Neuronal stem cell (in vitro differentiated cells): ENCODE measurements around the gene NT5DC1.

Experiments
- DNase-seq: peaks from one replicate; pipeline ENCODE4 v3.0.0-alpha.2; 2013; ENCODE audit warnings: low spot score
- H2AFZ ChIP-seq: one replicate; pipeline ENCODE4 v1.6.1; 2013; ENCODE audit warnings: mild to moderate bottlenecking, low read length, inconsistent platforms
- H2AK5ac ChIP-seq: 2 replicates; pipeline ENCODE4 v1.6.1; 2013; ENCODE audit warnings: low read depth, mild to moderate bottlenecking, inconsistent platforms, low read length, moderate library complexity, mixed read lengths
- H2BK120ac ChIP-seq: 2 replicates; pipeline ENCODE4 v1.6.1; 2013; ENCODE audit warnings: low read depth, mild to moderate bottlenecking, inconsistent platforms, low read length, moderate library complexity, mixed read lengths
- H2BK12ac ChIP-seq: one replicate; pipeline ENCODE4 v1.6.1; 2013; ENCODE audit warnings: low read length, inconsistent platforms
- H2BK15ac ChIP-seq: 2 replicates; pipeline ENCODE4 v1.6.1; 2013; ENCODE audit warnings: mild to moderate bottlenecking, low read length, inconsistent platforms, mixed read lengths
- H2BK5ac ChIP-seq: one replicate; pipeline ENCODE4 v1.6.1; 2013; ENCODE audit warnings: inconsistent platforms, mild to moderate bottlenecking, low read length, moderate library complexity
- H3K14ac ChIP-seq: one replicate; pipeline ENCODE4 v1.6.1; 2013; ENCODE audit warnings: low read length, inconsistent platforms
- H3K18ac ChIP-seq: 2 replicates; pipeline ENCODE4 v1.6.1; 2013; ENCODE audit warnings: low read length, inconsistent platforms
- H3K23ac ChIP-seq: 2 replicates; pipeline ENCODE4 v1.6.1; 2013; ENCODE audit warnings: low read depth, mild to moderate bottlenecking, mixed read lengths, low read length, inconsistent platforms; ENCODE audit not compliant: poor library complexity
- H3K27ac ChIP-seq: replicated peaks from 3 replicates; pipeline ENCODE4 v1.5.1; 2013; ENCODE audit warnings: low read length, inconsistent platforms
- H3K27me3 ChIP-seq, 3 experiments: 2 replicates each; pipeline ENCODE4 v1.6.1; 2013; ENCODE audit warnings: low read length in 3 of 3, mild to moderate bottlenecking in 2 of 3, inconsistent platforms in 1 of 3, low read depth in 1 of 3, mixed read lengths in 1 of 3, moderate library complexity in 1 of 3; ENCODE audit not compliant: control insufficient read depth in 3 of 3, insufficient read depth in 3 of 3
- H3K36me3 ChIP-seq, 2 donors: replicated peaks in 1 of 2; 2 replicates each; pipeline ENCODE4 v1.6.1; 2013; ENCODE audit warnings: low read length in 2 of 2; ENCODE audit not compliant: control insufficient read depth in 2 of 2, insufficient read depth in 2 of 2
- H3K4ac ChIP-seq: 2 replicates; pipeline ENCODE4 v1.6.1; 2013; ENCODE audit warnings: inconsistent platforms, mild to moderate bottlenecking, low read length, moderate library complexity
- H3K4me1 ChIP-seq, 2 donors: 1 replicate in 1 of 2; 2 replicates in 1 of 2; pipeline ENCODE4 v1.6.1; 2013; ENCODE audit warnings: low read length in 2 of 2, low read depth in 1 of 2; ENCODE audit not compliant: control insufficient read depth in 2 of 2, insufficient read depth in 1 of 2
- H3K4me2 ChIP-seq: one replicate; pipeline ENCODE4 v1.6.1; 2013; ENCODE audit warnings: mild to moderate bottlenecking, low read length, inconsistent platforms; ENCODE audit not compliant: insufficient read depth, poor library complexity, severe bottlenecking
- H3K4me3 ChIP-seq, 2 donors: 2 replicates each; pipeline ENCODE4 v1.5.1; 2013; ENCODE audit warnings: low read length in 2 of 2, mild to moderate bottlenecking in 2 of 2, inconsistent platforms in 1 of 2, moderate library complexity in 1 of 2
- H3K79me1 ChIP-seq: one replicate; pipeline ENCODE4 v1.6.1; 2013; ENCODE audit warnings: low read depth, mild to moderate bottlenecking, inconsistent platforms, low read length, moderate library complexity
- H3K9ac ChIP-seq: one replicate; pipeline ENCODE4 v1.6.1; 2013; ENCODE audit warnings: mild to moderate bottlenecking, low read depth, low read length, inconsistent platforms; ENCODE audit not compliant: poor library complexity
- H3K9me3 ChIP-seq, 2 donors: replicated peaks in 1 of 2; 2 replicates each; pipeline versions ENCODE3 to v1.6.1; 2013; ENCODE audit warnings: low read length in 2 of 2, mild to moderate bottlenecking in 2 of 2, inconsistent platforms in 1 of 2, low read depth in 1 of 2, mixed read lengths in 1 of 2, moderate library complexity in 1 of 2; ENCODE audit not compliant: control insufficient read depth in 2 of 2, insufficient read depth in 1 of 2
- H4K8ac ChIP-seq: one replicate; pipeline ENCODE4 v1.6.1; 2013; ENCODE audit warnings: low read depth, mild to moderate bottlenecking, inconsistent platforms, low read length, moderate library complexity
- H4K91ac ChIP-seq: one replicate; pipeline ENCODE4 v1.6.1; 2013; ENCODE audit warnings: low read length, low read depth, mild to moderate bottlenecking, inconsistent platforms; ENCODE audit not compliant: poor library complexity
- WGBS, 2 donors: extraction: QIAGEN DNeasy Blood & Tissue Kit; methylation state at CpG; one replicate each; pipeline ENCODE4 v1.1.7; 2013; ENCODE audit warnings: missing lambda C conversion rate in 2 of 2, mixed read lengths in 1 of 2; ENCODE audit not compliant: insufficient read length in 2 of 2, insufficient replicate concordance in 1 of 2; ENCODE audit errors: extremely low coverage in 2 of 2; 5-methylcytosine and 5-hydroxymethylcytosine counted together

Gene NT5DC1

GRCh38 chr6:116099036-116099435, 1.6 kb upstream of the NT5DC1 start:
- Histone ChIP-seq H3K18ac (no peak overlapping the region), H2BK15ac (no peak overlapping the region), H3K4ac (no peak overlapping the region), H3K4me2 (no peak overlapping the region), H2BK120ac (no peak overlapping the region), H3K27me3 (peaks cover 0 to 21% (median 0%) of the 10 kb centered on the region in 3 experiments), H2AK5ac (no peak overlapping the region), H2BK5ac (no peak overlapping the region), H3K9ac (no peak overlapping the region), H3K36me3 (no peaks in the 10 kb centered on the region), H3K14ac (no peak overlapping the region), H3K23ac (no peak overlapping the region), H3K4me1 (peaks cover 5% of the 10 kb centered on the region in 2 donors), H4K91ac (no peak overlapping the region), H3K27ac (no peak overlapping the region), H3K9me3 (peaks cover 0 to 1% of the 10 kb centered on the region in 2 donors), H2AFZ (no peak overlapping the region), H2BK12ac (no peak overlapping the region), H3K79me1 (no peaks in the 10 kb centered on the region), H3K4me3 (no peak overlapping the region), H4K8ac (no peak overlapping the region)
- WGBS, 2 donors, result no CpG with 5 or more reads among the region's 1 CpG
- no peak for DNase-seq

DNA sequence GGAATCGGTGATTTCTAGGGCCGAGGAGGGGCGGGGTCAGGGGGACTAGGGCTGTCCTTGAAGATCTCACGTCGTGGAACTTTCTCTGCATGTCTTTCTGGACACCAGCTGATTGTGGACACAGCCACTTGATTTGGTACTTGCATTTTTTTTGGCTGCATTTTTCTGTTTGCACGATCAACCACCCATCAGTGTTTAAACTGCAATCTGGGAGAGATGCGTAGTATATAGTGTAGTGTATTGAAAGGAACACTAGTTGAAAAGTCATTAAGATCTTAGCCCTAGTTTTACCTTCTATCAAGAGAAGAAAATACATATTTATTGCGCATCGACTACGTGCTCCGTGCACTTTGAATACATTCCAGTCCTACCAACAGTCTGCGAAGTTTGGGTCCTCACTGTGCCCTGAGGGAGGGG, 657 bp downstream of the NT5DC1 start:
- Histone ChIP-seq H3K4me3 (peak overlapping the region; percentile 90 to 97), H2BK5ac (peak overlapping the region; percentile 94), H3K9ac (peak overlapping the region; percentile 95), H3K79me1 (no peaks in the 10 kb centered on the region), H3K27ac (peak overlapping the region; percentile 92), H2AFZ (peak overlapping the region; percentile 100), H2AK5ac (no peak overlapping the region), H3K14ac (no peak overlapping the region), H3K18ac (peak overlapping the region; percentile 99), H2BK15ac (peak overlapping the region; percentile 86), H3K4me1 (peaks cover 5 to 8% of the 10 kb centered on the region in 2 donors), H4K91ac (no peak overlapping the region), H3K36me3 (no peaks in the 10 kb centered on the region), H4K8ac (no peak overlapping the region), H3K4me2 (peak overlapping the region; percentile 66), H3K23ac (no peak overlapping the region), H3K4ac (no peak overlapping the region), H3K27me3 (peaks cover 0 to 21% (median 0%) of the 10 kb centered on the region in 3 experiments), H2BK120ac (no peak overlapping the region), H2BK12ac (no peak overlapping the region), H3K9me3 (no peaks in the 10 kb centered on the region)
- WGBS, 2 donors, result no CpG with 5 or more reads among the region's 12 CpGs
- DNase-seq, result no peak

DNA sequence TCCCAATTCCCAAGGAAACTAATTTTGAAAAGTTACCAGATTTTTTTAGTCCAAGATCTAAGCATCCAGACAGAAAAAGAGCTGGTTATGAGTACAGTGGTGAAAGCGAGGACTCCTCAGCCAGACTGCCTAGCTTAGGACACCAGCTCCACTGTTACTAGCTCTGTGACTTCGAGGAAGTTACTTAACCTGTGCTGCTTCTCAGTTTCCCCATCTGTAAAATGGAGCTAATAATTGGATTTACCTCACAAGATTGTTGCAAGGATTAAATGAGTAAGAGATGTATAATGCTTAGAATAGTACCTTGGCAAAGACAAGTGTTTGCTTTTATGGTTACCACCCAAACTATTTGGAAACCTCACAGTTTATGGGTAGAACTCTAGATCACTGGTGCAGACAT, 1.1 kb downstream of the NT5DC1 start:
- no peak overlapping the region for H2BK15ac ChIP-seq
- H2BK12ac ChIP-seq, result no peak overlapping the region
- no CpG with 5 or more reads among the region's 2 CpGs for WGBS, 2 donors
- H3K18ac ChIP-seq, result no peak overlapping the region
- H4K91ac ChIP-seq, result no peak overlapping the region
- no peaks in the 10 kb centered on the region for H3K36me3 ChIP-seq
- no peak overlapping the region for H3K9ac ChIP-seq
- H3K27ac ChIP-seq, result no peak overlapping the region
- peaks cover 5 to 8% of the 10 kb centered on the region in 2 donors for H3K4me1 ChIP-seq
- H3K4me3 ChIP-seq, result peak overlapping the region in 1 of 2 donors; percentile 90
- no peaks in the 10 kb centered on the region for H3K9me3 ChIP-seq
- no peak overlapping the region for H3K4me2 ChIP-seq
- no peak for DNase-seq
- H3K4ac ChIP-seq, result no peak overlapping the region
- no peak overlapping the region for H3K14ac ChIP-seq
- peaks cover 0 to 21% (median 0%) of the 10 kb centered on the region in 3 experiments for H3K27me3 ChIP-seq
- H2BK120ac ChIP-seq, result no peak overlapping the region
- no peak overlapping the region for H4K8ac ChIP-seq
- no peaks in the 10 kb centered on the region for H3K79me1 ChIP-seq
- H2BK5ac ChIP-seq, result no peak overlapping the region
- no peak overlapping the region for H3K23ac ChIP-seq
- peak overlapping the region; percentile 100 for H2AFZ ChIP-seq
- H2AK5ac ChIP-seq, result no peak overlapping the region

DNA sequence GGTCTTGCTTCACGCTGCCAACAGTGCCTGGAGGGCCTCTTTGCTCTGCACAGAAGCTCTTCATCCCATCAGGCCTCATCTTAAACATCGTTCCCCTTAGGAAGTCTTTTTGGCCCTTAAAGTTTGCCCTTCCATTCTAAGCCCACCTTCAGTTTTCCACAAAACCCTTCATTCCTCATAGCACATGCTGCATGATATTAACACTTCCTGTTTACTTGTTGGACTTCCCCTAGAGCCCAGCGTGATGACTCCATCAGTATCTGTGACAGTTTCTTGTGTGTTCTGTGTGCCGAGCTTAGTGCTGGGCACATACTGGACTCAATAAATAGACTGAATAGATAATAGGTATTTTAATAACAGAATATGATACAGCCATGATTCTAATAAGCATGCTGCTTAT, 2.2 kb downstream of the NT5DC1 start:
- Histone ChIP-seq H3K4me1 (peaks cover 5 to 9% of the 10 kb centered on the region in 2 donors), H3K4ac (no peak overlapping the region), H3K23ac (no peak overlapping the region), H2BK120ac (no peak overlapping the region), H2AK5ac (no peak overlapping the region), H3K79me1 (no peaks in the 10 kb centered on the region), H2AFZ (no peak overlapping the region), H3K9me3 (no peaks in the 10 kb centered on the region), H3K4me3 (no peak overlapping the region), H3K9ac (no peak overlapping the region), H2BK12ac (no peak overlapping the region), H2BK5ac (no peak overlapping the region), H3K36me3 (no peaks in the 10 kb centered on the region), H3K27me3 (peaks cover 0 to 21% (median 0%) of the 10 kb centered on the region in 3 experiments), H3K4me2 (no peak overlapping the region), H4K91ac (no peak overlapping the region), H3K27ac (no peak overlapping the region), H3K18ac (no peak overlapping the region), H4K8ac (no peak overlapping the region), H3K14ac (no peak overlapping the region), H2BK15ac (no peak overlapping the region)
- WGBS, 2 donors, result no CpG with 5 or more reads among the region's 4 CpGs
- DNase-seq, result no peak
